ENCODE measurements around the gene PHKB. TPM values are rescaled to one million over a fixed set of nuclear protein-coding genes. Genes with fewer than 3 reads are reported as not detected.

The PHKB gene
- polyA plus RNA-seq, 3 donors: 49.8 to 53.1 (median 50.8) TPM

DNA sequence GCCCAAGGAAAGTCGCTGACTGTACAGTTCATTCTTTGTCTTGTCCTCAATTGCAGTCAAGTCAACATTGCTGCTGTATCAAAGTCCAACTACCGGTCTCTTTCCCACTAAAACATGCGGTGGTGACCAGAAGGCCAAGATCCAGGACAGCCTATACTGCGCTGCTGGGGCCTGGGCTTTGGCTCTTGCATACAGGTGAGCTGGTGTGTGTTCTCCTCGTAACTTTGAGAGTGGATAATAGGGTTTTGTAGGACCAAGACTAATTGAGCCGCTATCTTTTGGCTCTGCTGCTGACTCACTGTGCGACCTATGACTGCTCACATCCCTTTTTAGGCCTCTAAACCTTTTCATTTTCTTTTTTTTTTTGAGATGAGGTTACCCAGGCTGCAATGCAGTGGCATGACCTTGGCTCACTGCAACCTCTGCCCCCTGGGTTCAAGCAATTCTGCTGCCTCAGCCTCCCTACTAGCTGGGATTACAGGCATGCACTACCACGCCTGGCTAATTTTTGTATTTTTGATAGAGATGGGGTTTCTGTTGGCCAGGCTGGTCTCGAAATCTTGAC, 38.7 kb downstream of the PHKB start:
- Histone ChIP-seq H3K9me3 (replicated peaks in 1 of 2; ENCODE audit: control insufficient read depth in 1 of 2, insufficient read depth in 1 of 2, low read length in 2 of 2) (no peaks in the 10 kb centered on the region), H3K4me3 (replicated peaks in 1 of 3; ENCODE audit: low read depth in 2 of 3, low read length in 3 of 3) (no peak overlapping the region), H3K36me3 (replicated peaks in 1 of 2; ENCODE audit: control insufficient read depth in 1 of 2, insufficient read depth in 2 of 2, low read length in 2 of 2) (peaks cover 63 to 78% of the 10 kb centered on the region in 2 donors), H3K4me1 (ENCODE audit: control insufficient read depth in 1 of 2, insufficient read depth in 2 of 2, low read length in 2 of 2) (peaks cover 0 to 2% of the 10 kb centered on the region in 2 donors), H2AFZ (ENCODE audit: insufficient read depth, low read depth, low read length, poor library complexity, severe bottlenecking) (no peak overlapping the region), H3K9ac (ENCODE audit: insufficient read depth, low read length, poor library complexity, severe bottlenecking) (no peak overlapping the region), H3K4me2 (replicated peaks; ENCODE audit: extremely low read depth, low read length, poor library complexity, severe bottlenecking) (no peak overlapping the region), H4K20me1 (ENCODE audit: insufficient read depth, low read length) (no peaks in the 10 kb centered on the region), H3K27ac (ENCODE audit: low read depth in 1 of 2, low read length in 2 of 2) (peak overlapping the region in 1 of 2 donors; percentile 18), H3K79me2 (ENCODE audit: insufficient read depth, low read length) (peaks cover 19% of the 10 kb centered on the region), H3K27me3 (ENCODE audit: control insufficient read depth in 2 of 2, insufficient read depth in 2 of 2, low read length in 2 of 2) (no peaks in the 10 kb centered on the region)
- TF ChIP-seq, protein P1, sequence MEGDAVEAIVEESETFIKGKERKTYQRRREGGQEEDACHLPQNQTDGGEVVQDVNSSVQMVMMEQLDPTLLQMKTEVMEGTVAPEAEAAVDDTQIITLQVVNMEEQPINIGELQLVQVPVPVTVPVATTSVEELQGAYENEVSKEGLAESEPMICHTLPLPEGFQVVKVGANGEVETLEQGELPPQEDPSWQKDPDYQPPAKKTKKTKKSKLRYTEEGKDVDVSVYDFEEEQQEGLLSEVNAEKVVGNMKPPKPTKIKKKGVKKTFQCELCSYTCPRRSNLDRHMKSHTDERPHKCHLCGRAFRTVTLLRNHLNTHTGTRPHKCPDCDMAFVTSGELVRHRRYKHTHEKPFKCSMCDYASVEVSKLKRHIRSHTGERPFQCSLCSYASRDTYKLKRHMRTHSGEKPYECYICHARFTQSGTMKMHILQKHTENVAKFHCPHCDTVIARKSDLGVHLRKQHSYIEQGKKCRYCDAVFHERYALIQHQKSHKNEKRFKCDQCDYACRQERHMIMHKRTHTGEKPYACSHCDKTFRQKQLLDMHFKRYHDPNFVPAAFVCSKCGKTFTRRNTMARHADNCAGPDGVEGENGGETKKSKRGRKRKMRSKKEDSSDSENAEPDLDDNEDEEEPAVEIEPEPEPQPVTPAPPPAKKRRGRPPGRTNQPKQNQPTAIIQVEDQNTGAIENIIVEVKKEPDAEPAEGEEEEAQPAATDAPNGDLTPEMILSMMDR (IDR thresholded peaks at IDR 0.05): no peak
- H3K27me3 Mint-ChIP-seq (ENCODE audit: low read depth in 3 of 3): no peaks in the 10 kb centered on the region
- peaks cover 60 to 64% of the 10 kb centered on the region in 2 donors for H3K36me3 Mint-ChIP-seq
- H3K27ac Mint-ChIP-seq: no peak overlapping the region
- peaks cover 2% of the 10 kb centered on the region for H3K4me1 Mint-ChIP-seq
- H3K4me3 Mint-ChIP-seq: no peak overlapping the region
- 100% methylated on average over 3 of the region's 9 CpGs for WGBS (ENCODE audit: insufficient coverage)
- DNase-seq: no peak
- peaks cover 0 to 1% (median 0%) of the 10 kb centered on the region in 7 donors for H3K9me3 Mint-ChIP-seq
- intact Hi-C loops (cut with micrococcal nuclease): no loop called here

DNA sequence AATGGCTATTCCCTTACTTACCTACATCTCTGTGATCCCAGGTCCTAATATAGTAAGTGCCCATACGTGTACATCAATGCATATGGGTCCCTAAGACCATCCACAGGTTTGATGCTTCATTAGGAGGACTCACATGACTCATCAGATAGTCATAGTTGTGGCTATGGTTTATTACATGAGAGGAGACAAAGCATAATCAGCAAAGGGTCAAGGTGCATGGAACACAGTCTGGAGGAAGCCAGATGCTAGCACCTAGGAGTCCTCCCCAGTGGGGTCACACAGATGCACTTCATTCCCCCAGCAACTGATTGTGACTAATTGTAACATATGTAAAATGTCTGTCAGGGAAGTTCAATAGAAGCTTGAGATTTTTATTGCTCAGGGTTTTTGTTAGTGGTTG, 42.8 kb downstream of the PHKB start:
- peaks cover 71 to 74% of the 10 kb centered on the region in 2 donors for H3K36me3 Mint-ChIP-seq
- no CpG with 5 or more reads among the region's 1 CpG for WGBS (ENCODE audit: insufficient coverage)
- H3K27me3 ChIP-seq (ENCODE audit: control insufficient read depth in 2 of 2, insufficient read depth in 2 of 2, low read length in 2 of 2): no peaks in the 10 kb centered on the region
- no peak overlapping the region for H2AFZ ChIP-seq (ENCODE audit: insufficient read depth, low read depth, low read length, poor library complexity, severe bottlenecking)
- peaks cover 9% of the 10 kb centered on the region for H3K4me1 Mint-ChIP-seq
- no peak overlapping the region for H3K27ac ChIP-seq (ENCODE audit: low read depth in 1 of 2, low read length in 2 of 2)
- no peaks in the 10 kb centered on the region for H4K20me1 ChIP-seq (ENCODE audit: insufficient read depth, low read length)
- no peaks in the 10 kb centered on the region for H3K79me2 ChIP-seq (ENCODE audit: insufficient read depth, low read length)
- no peak for DNase-seq
- H3K4me3 Mint-ChIP-seq: no peak overlapping the region
- H3K27me3 Mint-ChIP-seq (ENCODE audit: low read depth in 3 of 3): no peaks in the 10 kb centered on the region
- H3K36me3 ChIP-seq (replicated peaks in 1 of 2; ENCODE audit: control insufficient read depth in 1 of 2, insufficient read depth in 2 of 2, low read length in 2 of 2): peaks cover 59 to 75% of the 10 kb centered on the region in 2 donors
- TF ChIP-seq, protein P1 (IDR thresholded peaks at IDR 0.05): no peak
- H3K4me3 ChIP-seq (replicated peaks in 1 of 3; ENCODE audit: low read depth in 2 of 3, low read length in 3 of 3): no peak overlapping the region
- H3K4me2 ChIP-seq (replicated peaks; ENCODE audit: extremely low read depth, low read length, poor library complexity, severe bottlenecking): no peak overlapping the region
- no peaks in the 10 kb centered on the region for H3K9me3 ChIP-seq (replicated peaks in 1 of 2; ENCODE audit: control insufficient read depth in 1 of 2, insufficient read depth in 1 of 2, low read length in 2 of 2)
- peak overlapping the region in 1 of 7 donors; percentile 63 for H3K27ac Mint-ChIP-seq
- no peaks in the 10 kb centered on the region for H3K4me1 ChIP-seq (ENCODE audit: control insufficient read depth in 1 of 2, insufficient read depth in 2 of 2, low read length in 2 of 2)
- no peak overlapping the region for H3K9ac ChIP-seq (ENCODE audit: insufficient read depth, low read length, poor library complexity, severe bottlenecking)
- peaks cover 0 to 1% (median 0%) of the 10 kb centered on the region in 7 donors for H3K9me3 Mint-ChIP-seq
- intact Hi-C loops (cut with micrococcal nuclease): no loop called here

All from CD14-positive monocyte (primary cell).